Activated T-cell treated with anti-CD3 and anti-CD28 coated beads, Interleukin-2, amount 50 U/mL, for 1 hour (primary cell): Measurements from ENCODE around the gene UGDH.
"Not testable (repeated sequence)": the region's sequence is repeated elsewhere in the genome, so short reads cannot be mapped to it uniquely, and the experiment has no call there.

Source experiments
- DNase-seq: peaks from one replicate; pipeline ENCODE4 v3.0.0-alpha.2; 2020

UGDH gene

GRCh38 chr4:39486221-39486804 is 40.9 kb downstream of the UGDH start:
- DNase-seq = no peak

- DNase-seq = no peak
These were observed 42.5 kb downstream of the UGDH start for GRCh38 chr4:39484582-39485272.

GRCh38 chr4:39480902-39481695 is 46.1 kb downstream of the UGDH start:
- DNase-seq = no peak

GRCh38 chr4:39480251-39480650 is 47.0 kb downstream of the UGDH start:
- no peak for DNase-seq

GRCh38 chr4:39476187-39476895 is 50.9 kb downstream of the UGDH start:
- DNase-seq = no peak

GRCh38 chr4:39472396-39472795 is 54.8 kb downstream of the UGDH start:
- DNase-seq = no peak

GRCh38 chr4:39470402-39470801 is 56.8 kb downstream of the UGDH start:
- no peak for DNase-seq

GRCh38 chr4:39469429-39470077 is 57.7 kb downstream of the UGDH start:
- DNase-seq = no peak

GRCh38 chr4:39467464-39467863 is 59.8 kb downstream of the UGDH start:
- DNase-seq = no peak

- no peak for DNase-seq
These were observed 60.5 kb downstream of the UGDH start for GRCh38 chr4:39466747-39467146.

- DNase-seq = no peak
These were observed 62.2 kb downstream of the UGDH start for GRCh38 chr4:39464886-39465501.

- DNase-seq = peak; percentile 95
These were observed 68.5 kb downstream of the UGDH start, which contains the start of the genes LIAS and RPL9 for GRCh38 chr4:39458505-39459300. TSS of gene LIAS (plus strand) at chr4:39459056. CDS start at chr4:39459118, 62 bp downstream. TSS of gene RPL9 (minus strand) at chr4:39458922. CDS start at chr4:39458439, 483 bp downstream.

- not testable (repeated sequence) for DNase-seq
These were observed 69.1 kb downstream of the UGDH start for GRCh38 chr4:39458161-39458504.

- no peak for DNase-seq
These were observed 70.1 kb downstream of the UGDH start for GRCh38 chr4:39456946-39457763.

GRCh38 chr4:39455486-39455885 is 71.8 kb downstream of the UGDH start:
- DNase-seq = no peak

GRCh38 chr4:39453738-39454137 is 73.5 kb downstream of the UGDH start:
- DNase-seq = no peak

GRCh38 chr4:39452860-39453587 is 74.2 kb downstream of the UGDH start:
- DNase-seq = no peak

- DNase-seq = no peak
These were observed 74.9 kb downstream of the UGDH start for GRCh38 chr4:39452153-39452859.

GRCh38 chr4:39451423-39452023 is 75.7 kb downstream of the UGDH start:
- no peak for DNase-seq
